Adipose tissue (tissue), 3 donors: ENCODE results near the gene MYO1H. TPM values are rescaled to one million over a fixed set of nuclear protein-coding genes. Genes with fewer than 3 reads are reported as not detected.
A peak's percentile ranks its signal among the peaks of the same experiment; 100 is the strongest.
"Not testable (repeated sequence)": the region's sequence is repeated elsewhere in the genome, so short reads cannot be mapped to it uniquely, and the experiment has no call there.

Experiments used
- H3K27ac ChIP-seq: one replicate; pipeline ENCODE4 v1.5.1; 2013; ENCODE audit warnings: low read depth, low read length
- WGBS, 3 donors: extraction: QIAGEN DNeasy Blood & Tissue Kit; methylation state at CpG; one replicate each; pipeline ENCODE4 v1.1.7; 2013; 5-methylcytosine and 5-hydroxymethylcytosine counted together
- polyA plus RNA-seq, 3 donors: library from polyadenylated mRNA; stranded (reverse); fragments of 200-250 nt; gene quantifications; one replicate each; pipeline ENCODE4 v1.2.3, GENCODE V29; 2013
- donor health status: healthy with polysubstance abuse.
- donor health status: Bipolar disorder and iron deficiency.
- donor health status: healthy.

Gene MYO1H
- polyA plus RNA-seq, 3 donors, result 0.40 TPM; not detected in 2

DNA sequence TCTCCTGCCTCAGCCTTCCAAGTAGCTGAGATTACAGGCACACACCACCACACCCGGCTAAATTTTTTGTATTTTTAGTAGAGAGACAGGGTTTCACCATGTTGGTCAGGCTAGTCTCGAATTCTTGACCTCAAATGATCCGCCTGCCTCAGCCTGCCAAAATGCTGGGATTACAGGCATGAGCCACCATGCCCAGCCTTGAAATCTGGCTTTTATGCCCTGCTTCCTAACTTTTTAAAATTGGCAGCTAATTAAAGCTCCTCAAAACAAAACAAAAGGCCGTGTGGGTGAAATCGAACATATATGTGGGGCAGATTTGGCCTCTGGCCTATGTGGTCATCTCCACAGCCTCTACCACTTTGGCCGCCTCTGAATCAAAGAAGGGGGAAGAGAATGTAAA lies 91.5 kb downstream of the MYO1H start:
- H3K27ac ChIP-seq, result no peak overlapping the region
- WGBS, 3 donors, result 76 to 86% (median 83%) methylated on average over 6 of the region's 6 CpGs

DNA sequence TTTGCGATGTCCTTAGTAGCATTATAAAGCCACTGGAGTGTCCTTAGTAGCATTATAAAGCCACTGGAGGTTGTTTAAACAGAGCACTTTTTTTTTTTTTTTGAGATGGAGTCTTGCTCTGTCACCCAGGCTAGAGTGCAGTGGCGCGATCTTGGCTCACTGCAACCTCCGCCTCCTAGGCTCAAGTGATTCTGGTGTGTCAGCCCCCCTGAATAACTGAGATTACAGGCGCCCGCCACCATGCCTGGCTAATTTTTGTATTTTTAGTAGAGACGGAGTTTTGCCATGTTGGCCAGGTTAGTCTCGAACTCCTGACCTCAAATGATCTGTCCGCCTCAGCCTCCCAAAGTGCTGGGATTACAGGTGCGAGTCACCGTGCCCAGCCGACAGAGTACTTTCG lies 92.3 kb downstream of the MYO1H start:
- 95 to 96% (median 96%) methylated on average over 13 of the region's 13 CpGs for WGBS, 3 donors
- H3K27ac ChIP-seq, result not testable (repeated sequence)

DNA sequence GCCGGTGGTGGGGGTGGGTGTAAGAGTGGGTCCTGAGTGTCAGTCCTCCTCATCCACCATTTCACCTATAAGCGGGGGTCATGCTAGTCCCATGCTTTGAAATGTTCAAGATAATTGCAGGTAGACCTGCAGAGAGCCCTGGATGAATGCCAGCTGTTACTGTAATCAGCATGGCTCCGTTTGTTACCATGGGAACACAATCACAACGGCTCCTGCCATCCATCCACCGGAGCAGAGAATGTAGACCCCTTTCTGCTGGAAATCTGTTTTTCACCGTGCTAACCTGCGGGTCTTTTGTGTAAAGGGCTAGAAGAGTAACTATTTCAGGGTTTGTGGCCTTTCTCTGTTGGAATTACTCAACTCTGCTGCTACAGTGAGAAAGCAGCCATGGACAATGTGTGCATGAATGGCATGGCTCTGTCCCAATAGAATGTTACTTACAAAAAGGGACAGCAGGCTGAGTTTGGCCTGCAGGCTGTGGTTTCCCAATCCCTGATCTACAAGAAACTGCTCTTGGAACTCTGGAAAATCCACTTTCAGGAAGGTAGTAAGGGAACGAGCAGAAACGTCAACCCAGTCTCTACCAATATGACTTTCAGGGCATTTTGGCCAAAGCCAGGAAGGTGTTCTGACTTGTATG lies 93.3 kb downstream of the MYO1H start:
- H3K27ac ChIP-seq, result no peak overlapping the region
- WGBS, 3 donors, result 49 to 67% (median 63%) methylated on average over 9 of the region's 9 CpGs

DNA sequence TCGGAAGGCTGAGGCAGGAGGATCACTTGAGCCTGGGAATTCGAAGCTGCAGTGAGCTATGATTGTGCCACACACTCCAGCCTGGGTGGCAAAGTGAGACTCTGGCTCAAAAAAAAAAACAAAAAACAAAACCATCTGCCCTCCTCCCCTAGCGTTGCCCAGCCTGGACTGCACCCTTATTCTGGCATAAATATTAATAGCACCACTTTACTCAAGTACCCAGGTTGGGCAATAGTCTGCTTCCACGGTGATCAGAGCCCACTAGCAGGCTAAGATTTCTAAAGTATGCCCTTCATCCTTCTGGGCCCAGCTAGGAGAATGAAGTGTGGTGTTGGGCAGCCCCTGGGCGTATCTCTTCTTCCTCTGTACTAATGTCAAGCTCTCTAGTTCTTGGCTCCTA lies 96.1 kb downstream of the MYO1H start:
- no peak overlapping the region for H3K27ac ChIP-seq
- 71 to 87% (median 79%) methylated on average over 5 of the region's 5 CpGs for WGBS, 3 donors

DNA sequence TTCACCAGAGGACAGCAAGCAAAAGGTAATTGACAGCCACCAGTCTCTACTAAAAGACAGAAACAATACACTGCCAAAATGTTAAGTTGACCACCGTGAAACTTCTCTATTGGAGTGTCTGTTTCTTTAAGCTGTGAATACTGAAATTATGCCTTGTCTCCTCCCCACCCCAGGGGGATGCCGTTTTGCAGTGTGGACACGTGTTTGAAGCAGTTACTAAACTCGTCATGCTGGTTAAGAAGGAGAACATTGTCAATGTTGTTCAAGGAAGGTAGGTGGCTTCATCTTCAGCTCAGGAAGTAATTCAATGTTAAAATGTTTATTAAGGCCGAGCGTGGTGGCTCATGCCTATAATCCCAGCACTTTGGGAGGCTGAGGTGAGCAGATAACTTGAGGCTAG lies 96.6 kb downstream of the MYO1H start:
- 63 to 68% (median 65%) methylated on average over 6 of the region's 6 CpGs for WGBS, 3 donors
- no peak overlapping the region for H3K27ac ChIP-seq

DNA sequence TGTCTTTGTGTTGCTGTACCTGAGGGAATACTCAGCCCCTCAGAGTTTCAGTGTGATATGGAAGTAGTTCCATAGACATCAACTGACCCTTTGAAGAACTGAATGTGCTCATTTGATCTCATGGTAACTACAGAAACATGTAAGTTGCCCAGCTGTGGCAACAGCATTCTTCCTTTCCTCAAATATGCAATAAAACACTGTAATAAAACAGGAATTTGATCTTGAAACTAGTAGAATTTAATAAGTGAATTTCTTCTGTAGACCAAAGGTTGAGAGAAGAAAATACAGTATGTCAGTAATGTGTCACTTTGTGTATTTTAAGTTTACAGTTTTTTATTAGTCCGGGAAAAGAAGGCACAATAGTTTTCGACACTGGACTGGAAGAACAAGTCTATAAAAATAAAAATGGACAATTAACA lies 97.5 kb downstream of the MYO1H start:
- 80 to 92% (median 83%) methylated on average over 2 of the region's 2 CpGs for WGBS, 3 donors
- H3K27ac ChIP-seq, result no peak overlapping the region

DNA sequence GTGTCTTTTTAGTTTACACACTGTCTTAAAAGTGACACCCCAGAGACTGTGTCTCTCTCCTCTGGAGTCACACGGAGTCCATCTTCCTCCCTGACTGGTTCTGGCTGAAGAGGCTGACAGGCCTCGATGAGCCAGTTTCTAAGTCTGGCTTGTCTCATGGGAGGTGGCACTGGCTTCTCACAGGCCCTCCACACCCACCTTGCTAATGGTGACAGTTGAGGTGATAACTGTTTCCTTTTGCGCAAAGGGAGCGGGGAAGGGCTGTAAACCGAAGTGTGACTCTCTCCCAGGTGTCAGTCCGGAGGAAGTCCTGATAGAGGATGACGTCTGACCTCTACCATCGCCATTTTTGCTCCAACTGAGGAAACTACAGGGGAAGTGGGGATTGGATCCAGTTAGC lies 99.2 kb downstream of the MYO1H start:
- no peak overlapping the region for H3K27ac ChIP-seq
- 78 to 88% (median 79%) methylated on average over 8 of the region's 8 CpGs for WGBS, 3 donors

DNA sequence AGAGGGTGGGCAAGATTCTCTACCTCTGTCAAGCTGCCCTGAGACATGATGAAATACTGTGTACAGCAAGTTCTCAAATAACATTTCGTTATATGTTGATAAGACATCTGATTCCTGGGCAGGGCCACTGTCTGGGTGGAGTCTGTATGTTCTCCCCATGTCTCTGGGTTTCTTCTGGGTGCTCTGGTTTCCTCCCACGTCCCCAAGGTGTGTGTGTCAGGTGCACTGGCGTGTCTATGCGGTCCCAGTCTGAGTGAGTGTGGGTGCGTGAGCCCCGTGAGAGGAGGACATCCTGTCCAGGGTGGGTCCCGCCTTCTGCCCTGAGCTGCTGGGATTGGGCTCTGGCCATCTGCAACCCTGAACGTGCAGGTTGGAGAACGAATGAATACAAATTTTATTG lies 99.8 kb downstream of the MYO1H start:
- H3K27ac ChIP-seq, result no peak overlapping the region
- WGBS, 3 donors, result 76 to 85% (median 77%) methylated on average over 9 of the region's 9 CpGs

DNA sequence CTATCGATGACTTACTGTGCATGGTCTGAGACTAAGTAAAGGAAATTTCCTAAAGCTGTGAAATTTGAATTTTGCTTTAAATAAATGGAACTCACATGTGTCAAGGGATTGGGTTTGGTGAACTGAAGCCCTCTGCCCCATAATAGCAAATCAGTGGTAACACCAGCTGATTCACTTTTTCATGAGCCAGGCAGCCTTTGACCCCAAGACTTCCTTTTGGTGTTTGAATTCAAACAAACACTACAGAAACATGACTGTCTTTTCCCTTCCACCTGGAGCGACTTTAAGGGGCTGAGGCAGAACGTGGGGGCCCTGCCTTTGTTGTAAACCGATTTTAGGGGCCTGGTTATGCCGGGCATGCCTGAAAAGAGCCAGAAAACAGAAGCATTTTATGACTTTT lies 100.6 kb downstream of the MYO1H start:
- WGBS, 3 donors, result 68 to 82% (median 73%) methylated on average over 5 of the region's 5 CpGs
- H3K27ac ChIP-seq, result no peak overlapping the region

DNA sequence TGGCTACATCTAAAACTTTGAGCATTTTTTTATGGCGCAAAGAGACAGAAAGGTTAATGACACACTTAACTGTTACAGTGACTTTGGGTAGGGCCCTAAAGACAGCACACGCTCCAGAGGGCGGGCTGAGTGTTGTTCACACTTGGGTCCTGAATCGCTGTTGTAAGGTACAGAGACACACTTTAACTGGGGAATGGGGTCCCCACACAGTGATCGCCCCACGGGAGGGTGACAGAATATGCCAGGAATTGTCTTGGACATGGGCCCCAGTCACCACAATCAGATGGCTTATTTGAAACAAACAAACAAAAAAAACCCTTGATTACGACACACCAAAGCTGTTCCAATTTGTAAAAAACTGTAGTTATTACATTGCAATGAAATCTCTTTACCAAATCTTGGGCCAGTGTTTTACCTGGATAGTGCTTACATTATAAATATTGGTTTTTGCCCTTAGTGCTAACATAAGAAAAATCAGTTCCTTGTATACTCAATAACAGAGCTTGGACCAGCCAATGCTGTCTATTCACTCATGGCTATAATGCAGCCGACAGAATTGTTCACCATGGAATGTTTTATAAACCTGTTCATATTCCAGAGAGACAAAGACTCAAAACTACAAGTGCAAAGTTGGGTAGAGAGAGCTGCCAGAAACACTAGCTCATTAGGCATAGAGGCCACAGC lies 101.1 kb downstream of the MYO1H start:
- H3K27ac ChIP-seq, result no peak overlapping the region
- WGBS, 3 donors, result 82 to 92% (median 91%) methylated on average over 8 of the region's 8 CpGs

DNA sequence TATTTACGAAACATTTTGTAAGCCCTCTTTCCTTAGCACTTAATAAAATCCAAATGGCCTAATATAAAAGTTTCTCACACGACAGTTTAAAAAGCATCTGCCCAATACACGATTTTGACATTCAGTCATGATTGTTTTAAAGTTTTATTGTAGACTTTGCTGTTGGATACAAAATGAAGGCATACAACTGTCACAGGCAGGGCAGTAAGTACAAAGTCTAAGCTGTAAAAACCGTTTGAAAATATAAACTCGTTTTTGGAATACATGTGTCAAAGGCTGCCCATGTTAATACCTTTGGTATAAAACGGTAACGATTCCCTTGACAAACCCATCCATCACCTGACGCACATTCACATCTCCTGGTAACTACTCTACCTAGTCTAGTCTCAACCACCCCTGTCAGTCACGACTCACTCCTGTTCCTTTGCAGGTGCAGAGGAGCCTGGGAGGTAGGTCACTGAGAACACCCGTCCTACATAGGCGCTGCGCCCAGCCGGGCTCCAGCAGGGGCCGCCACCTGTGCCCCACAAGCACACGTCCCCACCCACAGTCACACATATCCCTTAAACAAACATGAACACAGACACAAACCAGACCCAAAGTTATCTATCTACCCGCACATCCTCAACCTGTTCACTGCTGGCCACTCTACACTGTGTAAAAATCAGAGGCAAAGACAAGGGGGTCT lies 102.3 kb downstream of the MYO1H start:
- H3K27ac ChIP-seq, result no peak overlapping the region
- WGBS, 3 donors, result 80 to 86% (median 83%) methylated on average over 16 of the region's 16 CpGs

DNA sequence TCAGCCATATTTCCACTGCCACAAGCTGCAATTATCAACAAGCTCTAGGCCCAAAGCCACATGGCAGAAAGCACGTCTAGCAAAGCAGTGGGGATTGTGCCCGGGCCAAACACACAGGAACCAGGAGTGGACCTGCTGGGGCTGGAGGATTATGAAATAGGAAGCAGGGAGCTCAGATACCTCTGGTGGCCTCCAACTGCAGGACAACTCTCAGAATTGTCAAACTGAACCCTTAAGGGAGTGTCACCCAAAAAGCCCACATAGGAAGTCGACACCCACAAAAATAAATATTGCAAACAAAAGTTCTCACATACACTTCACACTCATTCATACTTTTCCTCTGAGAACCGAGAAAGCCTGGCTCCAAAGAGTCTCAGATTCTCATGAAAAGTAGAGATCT lies 103.3 kb downstream of the MYO1H start:
- 43 to 79% (median 46%) methylated on average over 4 of the region's 4 CpGs for WGBS, 3 donors
- H3K27ac ChIP-seq, result no peak overlapping the region

DNA sequence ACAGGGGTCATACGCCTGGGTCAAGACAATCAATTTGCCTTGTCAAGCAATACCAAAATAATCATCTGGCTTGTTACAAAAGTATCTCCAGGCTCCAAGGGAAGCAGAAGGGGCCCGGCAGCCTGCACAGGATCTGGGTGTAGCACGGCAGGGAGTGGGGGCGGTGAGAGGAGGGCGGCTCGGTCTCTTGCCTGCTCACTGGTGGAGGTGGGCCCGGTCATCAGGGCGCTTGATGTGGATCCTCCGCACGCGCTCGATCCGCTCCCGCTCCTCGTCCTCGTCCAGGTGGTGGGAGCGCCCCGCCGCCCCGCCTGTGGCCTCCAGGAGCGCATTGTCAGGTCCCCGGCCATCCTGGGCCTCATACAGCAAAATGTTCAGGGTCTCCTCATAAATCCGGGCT lies 103.7 kb downstream of the MYO1H start:
- no peak overlapping the region for H3K27ac ChIP-seq
- WGBS, 3 donors, result 86 to 89% (median 89%) methylated on average over 23 of the region's 23 CpGs

DNA sequence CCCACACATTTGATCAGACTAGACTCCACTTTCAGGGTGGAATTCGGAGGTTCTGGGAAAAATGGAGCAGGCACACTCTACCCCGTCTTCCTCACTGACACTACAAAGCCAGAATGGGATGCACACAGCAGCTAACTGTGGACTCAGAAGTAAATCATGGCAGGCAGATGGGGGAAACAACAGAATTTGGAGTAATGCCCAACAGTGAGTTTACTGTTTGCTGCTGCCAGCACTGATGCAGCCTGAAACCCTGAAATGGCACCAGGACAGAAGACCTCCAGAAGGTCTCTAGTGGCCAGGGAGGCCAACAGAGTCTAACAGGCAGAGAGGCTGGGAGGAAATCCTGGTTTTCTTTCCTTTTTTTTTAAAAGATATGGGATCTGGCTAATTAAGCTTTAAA lies 104.8 kb downstream of the MYO1H start:
- WGBS, 3 donors, result 79 to 86% (median 82%) methylated on average over 2 of the region's 2 CpGs
- no peak overlapping the region for H3K27ac ChIP-seq

DNA sequence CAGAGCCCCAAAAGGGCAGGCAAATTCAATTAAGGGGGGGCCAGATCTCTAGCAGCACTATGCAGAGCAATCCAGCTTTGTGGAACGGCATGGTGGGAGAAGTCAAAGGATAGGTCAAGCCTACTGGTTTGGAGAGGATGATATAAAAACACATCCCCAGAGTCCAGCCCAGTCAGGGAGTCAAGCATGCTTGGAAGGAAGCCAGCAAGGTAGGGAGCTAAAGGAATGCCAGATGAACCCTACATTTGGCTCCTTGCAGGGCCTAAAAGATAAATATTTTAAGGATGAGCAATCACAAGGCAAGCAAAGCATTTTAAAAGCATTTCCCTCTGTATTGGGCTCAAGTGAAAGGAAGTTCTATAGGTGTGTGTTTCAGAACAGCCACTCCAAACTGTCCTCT lies 108.0 kb downstream of the MYO1H start:
- H3K27ac ChIP-seq, result no peak overlapping the region
- 69 to 93% (median 85%) methylated on average over 1 of the region's 1 CpG for WGBS, 3 donors

DNA sequence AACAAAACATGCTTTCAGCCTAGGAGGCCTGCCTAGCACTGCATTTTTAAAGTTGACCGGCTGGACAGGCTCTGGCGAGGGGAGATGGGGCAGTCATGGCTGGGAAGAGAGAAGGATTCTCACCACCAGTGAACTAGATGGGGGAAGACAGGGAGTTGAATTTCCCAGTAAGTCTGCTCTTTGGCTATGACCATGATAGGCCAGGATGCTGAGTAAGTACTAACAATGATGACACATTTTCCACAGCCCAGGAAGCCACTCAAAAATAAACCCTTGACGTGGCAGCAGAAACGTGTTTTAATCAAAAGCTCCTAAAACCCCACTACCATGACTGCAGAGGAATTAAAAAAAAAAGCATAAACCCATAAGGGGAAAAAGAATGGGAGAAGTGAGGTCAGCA lies 110.4 kb downstream of the MYO1H start:
- WGBS, 3 donors, result 63 to 70% (median 64%) methylated on average over 4 of the region's 4 CpGs
- H3K27ac ChIP-seq, result no peak overlapping the region

DNA sequence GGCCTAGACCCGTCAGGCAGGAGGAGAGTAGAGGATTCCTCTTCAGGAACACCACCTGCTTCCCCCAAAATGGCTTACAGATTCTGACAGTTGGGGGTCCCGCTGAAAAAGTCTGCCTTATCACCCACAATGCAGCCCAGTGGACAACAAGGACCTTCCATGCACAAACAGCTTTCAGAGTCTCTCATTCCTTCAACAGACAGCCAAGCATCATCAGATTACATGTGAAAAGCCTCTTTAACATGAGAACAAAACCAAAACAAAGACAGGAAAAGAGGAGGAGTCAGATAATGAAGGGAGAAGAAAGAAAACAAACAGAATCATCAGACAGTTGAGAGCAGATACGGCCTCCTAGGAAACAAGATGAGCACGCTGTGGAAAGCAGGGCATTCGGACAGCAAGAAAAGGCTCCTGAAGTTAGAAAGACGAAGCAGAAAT lies 111.1 kb downstream of the MYO1H start:
- H3K27ac ChIP-seq, result no peak overlapping the region
- 74 to 79% (median 78%) methylated on average over 6 of the region's 6 CpGs for WGBS, 3 donors

DNA sequence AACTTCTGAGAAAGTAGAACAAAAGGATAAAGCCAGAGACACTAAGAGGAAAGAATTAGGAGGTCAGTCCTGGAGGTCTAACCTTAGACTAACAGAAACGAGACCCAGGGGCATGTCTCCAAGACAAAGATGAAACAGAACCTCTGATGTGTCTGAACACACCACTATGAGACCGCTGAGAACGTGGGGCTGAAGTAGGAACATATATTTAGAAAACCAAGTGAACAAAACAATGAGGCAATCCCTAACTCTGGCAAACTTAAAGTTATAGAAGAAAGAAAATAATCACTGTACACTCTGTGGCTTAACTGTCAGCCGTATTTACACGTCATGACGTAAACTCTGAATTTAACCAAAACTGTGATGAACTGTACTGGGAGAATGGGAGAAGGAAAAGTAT lies 111.5 kb downstream of the MYO1H start:
- H3K27ac ChIP-seq, result no peak overlapping the region
- WGBS, 3 donors, result 68 to 78% (median 77%) methylated on average over 6 of the region's 6 CpGs

DNA sequence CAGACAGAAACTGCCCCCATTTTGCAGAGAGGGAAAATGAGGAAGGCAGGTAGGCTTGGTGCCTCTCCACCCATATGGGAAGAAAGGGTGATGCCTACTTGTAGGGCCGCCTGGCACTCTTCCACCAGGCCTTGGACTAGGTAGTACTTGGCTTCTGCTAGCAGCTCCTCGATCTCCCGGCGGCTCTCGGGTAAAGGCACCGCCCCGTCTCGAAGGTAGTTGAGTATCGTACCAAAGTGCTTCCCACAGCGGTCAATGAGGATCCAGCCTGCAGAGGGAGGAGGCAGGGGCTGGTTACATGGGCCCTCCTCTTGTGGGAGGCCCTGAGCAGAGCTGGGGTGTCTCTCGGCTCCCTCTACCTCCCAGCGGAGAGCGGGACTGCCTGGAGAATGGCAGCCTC lies 112.8 kb downstream of the MYO1H start:
- 87 to 93% (median 87%) methylated on average over 13 of the region's 13 CpGs for WGBS, 3 donors
- peak overlapping the region; percentile 80 for H3K27ac ChIP-seq
